ENCODE results near the gene NFATC2. TPM values are rescaled to one million over a fixed set of nuclear protein-coding genes. Genes with fewer than 3 reads are reported as not detected.
"Not testable (repeated sequence)": the region's sequence is repeated elsewhere in the genome, so short reads cannot be mapped to it uniquely, and the experiment has no call there.

The NFATC2 gene
- total RNA-seq, 4 donors from 2014 or later = 5.7 to 36.4 (median 12.0) TPM

GRCh38 chr20:51569815-51570738 is 27.6 kb upstream of the NFATC2 start:
- H3K27me3 ChIP-seq = no peaks in the 10 kb centered on the region
- peaks cover 0 to 3% of the 10 kb centered on the region in 2 donors for H3K4me1 ChIP-seq
- no peaks in the 10 kb centered on the region for H3K9me3 ChIP-seq
- TF ChIP-seq CTCF (IDR thresholded peaks at IDR 0.05) (no peak), POLR2A (IDR thresholded peaks at IDR 0.05) (no peak)
- no peak overlapping the region for H3K27ac ChIP-seq
- intact Hi-C loops (cut with DNase I; ENCODE audit: low total_unique reads) = no loop called here
- no peaks in the 10 kb centered on the region for H3K36me3 ChIP-seq
- no peak overlapping the region for H3K4me3 ChIP-seq
- no peak for DNase-seq

- intact Hi-C loops (cut with DNase I; ENCODE audit: low total_unique reads); H3K9me3 ChIP-seq; H3K4me1 ChIP-seq; H3K27ac ChIP-seq; DNase-seq; H3K27me3 ChIP-seq; H3K4me3 ChIP-seq; H3K36me3 ChIP-seq: not testable (repeated sequence)
These were observed 26.0 kb upstream of the NFATC2 start for GRCh38 chr20:51568533-51568932.

GRCh38 chr20:51567622-51568021 is 25.1 kb upstream of the NFATC2 start:
- Histone ChIP-seq H3K36me3 (no peaks in the 10 kb centered on the region), H3K4me1 (peaks cover 0 to 3% of the 10 kb centered on the region in 2 donors), H3K4me3 (no peak overlapping the region), H3K27me3 (no peaks in the 10 kb centered on the region), H3K9me3 (no peaks in the 10 kb centered on the region), H3K27ac (no peak overlapping the region)
- no peak for DNase-seq
- TF ChIP-seq CTCF (IDR thresholded peaks at IDR 0.05) (no peak), POLR2A (IDR thresholded peaks at IDR 0.05) (no peak)
- intact Hi-C loops (cut with DNase I; ENCODE audit: low total_unique reads) = no loop called here

GRCh38 chr20:51566594-51566993 is 24.1 kb upstream of the NFATC2 start:
- Histone ChIP-seq H3K4me1 (peaks cover 0 to 3% of the 10 kb centered on the region in 2 donors), H3K4me3 (no peak overlapping the region), H3K36me3 (no peaks in the 10 kb centered on the region), H3K27me3 (no peaks in the 10 kb centered on the region), H3K9me3 (no peaks in the 10 kb centered on the region), H3K27ac (no peak overlapping the region)
- TF ChIP-seq POLR2A (IDR thresholded peaks at IDR 0.05) = no peak
- TF ChIP-seq CTCF (IDR thresholded peaks at IDR 0.05) = no peak
- intact Hi-C loops (cut with DNase I; ENCODE audit: low total_unique reads) = no loop called here
- DNase-seq = no peak

- no peak overlapping the region for H3K4me3 ChIP-seq
- TF ChIP-seq POLR2A (IDR thresholded peaks at IDR 0.05) (no peak), CTCF (IDR thresholded peaks at IDR 0.05) (no peak)
- peak overlapping the region in 1 of 2 donors; percentile 30 for H3K27ac ChIP-seq
- peaks cover 5% of the 10 kb centered on the region in 2 donors for H3K4me1 ChIP-seq
- H3K36me3 ChIP-seq = no peaks in the 10 kb centered on the region
- no peaks in the 10 kb centered on the region for H3K27me3 ChIP-seq
- no peak for DNase-seq
- H3K9me3 ChIP-seq = no peaks in the 10 kb centered on the region
- intact Hi-C loops (cut with DNase I; ENCODE audit: low total_unique reads) = no loop called here
These were observed 23.0 kb upstream of the NFATC2 start for GRCh38 chr20:51565298-51566144.

All from uterus (tissue), 4 donors.